ENCODE data around the gene NAGK.
"Not testable (repeated sequence)": the region's sequence is repeated elsewhere in the genome, so short reads cannot be mapped to it uniquely, and the experiment has no call there.

The NAGK gene

DNA sequence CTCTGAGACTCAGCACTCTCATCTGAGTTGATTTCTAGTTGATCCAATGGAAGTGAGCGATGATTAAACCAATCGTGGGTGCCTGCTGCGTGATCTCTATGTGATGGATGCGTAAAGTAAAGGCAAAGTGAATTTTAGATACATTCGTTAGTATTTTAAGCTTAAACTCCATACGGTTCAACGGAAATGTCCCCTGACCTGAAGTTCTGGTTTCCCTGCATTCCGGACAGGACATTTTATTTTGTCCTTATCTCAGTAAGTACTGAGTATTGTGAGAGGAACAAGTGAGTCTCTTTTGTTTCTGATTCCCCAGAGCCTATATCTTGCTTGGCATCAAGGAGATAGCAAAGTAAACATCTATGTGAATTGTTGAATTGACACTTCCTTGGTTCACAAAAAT, 32.2 kb upstream of the NAGK start:
- not testable (repeated sequence) for H2BK5ac ChIP-seq (ENCODE audit: low read length); H3K14ac ChIP-seq (ENCODE audit: low read length); H3K23ac ChIP-seq (ENCODE audit: low read depth, low read length, poor library complexity); H2AK5ac ChIP-seq (ENCODE audit: low read depth, low read length); H2BK120ac ChIP-seq (ENCODE audit: low read depth, low read length); H3K4me3 ChIP-seq (ENCODE audit: low read length in 2 of 2); H2BK12ac ChIP-seq (ENCODE audit: low read length); H2AFZ ChIP-seq (ENCODE audit: low read length); DNase-seq (ENCODE audit: low spot score); H2BK15ac ChIP-seq (ENCODE audit: low read length); H3K4me2 ChIP-seq (ENCODE audit: insufficient read depth, low read length, poor library complexity, severe bottlenecking); H4K91ac ChIP-seq (ENCODE audit: low read depth, low read length, poor library complexity); H3K27me3 ChIP-seq (ENCODE audit: control insufficient read depth in 3 of 3, insufficient read depth in 3 of 3, low read depth in 1 of 3, low read length in 3 of 3); H3K79me1 ChIP-seq (ENCODE audit: low read depth, low read length); H3K9ac ChIP-seq (ENCODE audit: low read depth, low read length, poor library complexity); H3K27ac ChIP-seq (replicated peaks; ENCODE audit: low read length); H3K36me3 ChIP-seq (replicated peaks in 1 of 2; ENCODE audit: control insufficient read depth in 2 of 2, insufficient read depth in 2 of 2, low read length in 2 of 2); H4K8ac ChIP-seq (ENCODE audit: low read depth, low read length); H3K4me1 ChIP-seq (ENCODE audit: control insufficient read depth in 2 of 2, insufficient read depth in 1 of 2, low read depth in 1 of 2, low read length in 2 of 2); H3K18ac ChIP-seq (ENCODE audit: low read length); H3K4ac ChIP-seq (ENCODE audit: low read length); H3K9me3 ChIP-seq (replicated peaks in 1 of 2; ENCODE audit: control insufficient read depth in 2 of 2, insufficient read depth in 1 of 2, low read depth in 1 of 2, low read length in 2 of 2)
- no CpG with 5 or more reads among the region's 8 CpGs for WGBS, 2 donors (ENCODE audit: extremely low coverage in 2 of 2, insufficient read length in 2 of 2, insufficient replicate concordance in 1 of 2)

DNA sequence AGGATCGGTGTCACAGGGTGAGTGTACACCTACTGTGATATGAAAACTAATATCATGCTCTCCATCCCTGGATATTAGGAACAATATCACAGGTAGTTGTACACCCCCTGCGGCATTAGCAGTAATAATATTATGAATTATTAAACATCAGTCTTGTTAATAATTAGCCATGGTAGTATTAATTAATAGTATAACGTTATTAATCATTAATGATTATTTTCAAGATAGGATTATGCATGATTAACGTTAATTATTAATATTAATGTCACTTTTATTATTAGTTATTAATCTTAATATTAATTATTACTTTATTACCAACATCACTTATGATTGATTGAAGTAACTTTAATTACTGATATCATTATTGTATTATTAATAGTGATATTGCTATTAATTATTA, 26.2 kb upstream of the NAGK start:
- Histone ChIP-seq H3K4me2 (ENCODE audit: insufficient read depth, low read length, poor library complexity, severe bottlenecking) (no peak overlapping the region), H3K36me3 (replicated peaks in 1 of 2; ENCODE audit: control insufficient read depth in 2 of 2, insufficient read depth in 2 of 2, low read length in 2 of 2) (no peaks in the 10 kb centered on the region)
- DNase-seq (ENCODE audit: low spot score) = no peak

GRCh38 chr2:71043531-71044407, 24.7 kb upstream of the NAGK start:
- Histone ChIP-seq H2BK15ac (ENCODE audit: low read length) (no peak overlapping the region), H3K18ac (ENCODE audit: low read length) (no peak overlapping the region), H4K91ac (ENCODE audit: low read depth, low read length, poor library complexity) (no peak overlapping the region), H2AK5ac (ENCODE audit: low read depth, low read length) (no peak overlapping the region), H3K36me3 (replicated peaks in 1 of 2; ENCODE audit: control insufficient read depth in 2 of 2, insufficient read depth in 2 of 2, low read length in 2 of 2) (no peaks in the 10 kb centered on the region), H2BK120ac (ENCODE audit: low read depth, low read length) (no peak overlapping the region), H2BK5ac (ENCODE audit: low read length) (no peak overlapping the region), H2BK12ac (ENCODE audit: low read length) (no peak overlapping the region), H4K8ac (ENCODE audit: low read depth, low read length) (no peak overlapping the region), H3K27ac (replicated peaks; ENCODE audit: low read length) (no peak overlapping the region), H3K9me3 (replicated peaks in 1 of 2; ENCODE audit: control insufficient read depth in 2 of 2, insufficient read depth in 1 of 2, low read depth in 1 of 2, low read length in 2 of 2) (no peaks in the 10 kb centered on the region), H2AFZ (ENCODE audit: low read length) (no peak overlapping the region), H3K4me3 (ENCODE audit: low read length in 2 of 2) (no peak overlapping the region), H3K9ac (ENCODE audit: low read depth, low read length, poor library complexity) (no peak overlapping the region), H3K27me3 (ENCODE audit: control insufficient read depth in 3 of 3, insufficient read depth in 3 of 3, low read depth in 1 of 3, low read length in 3 of 3) (peaks cover 0 to 3% (median 0%) of the 10 kb centered on the region in 3 experiments), H3K79me1 (ENCODE audit: low read depth, low read length) (no peaks in the 10 kb centered on the region), H3K14ac (ENCODE audit: low read length) (no peak overlapping the region), H3K4ac (ENCODE audit: low read length) (no peak overlapping the region), H3K4me2 (ENCODE audit: insufficient read depth, low read length, poor library complexity, severe bottlenecking) (no peak overlapping the region), H3K4me1 (ENCODE audit: control insufficient read depth in 2 of 2, insufficient read depth in 1 of 2, low read depth in 1 of 2, low read length in 2 of 2) (peaks cover 0 to 6% of the 10 kb centered on the region in 2 donors), H3K23ac (ENCODE audit: low read depth, low read length, poor library complexity) (no peak overlapping the region)
- DNase-seq (ENCODE audit: low spot score) = no peak
- no CpG with 5 or more reads among the region's 36 CpGs for WGBS, 2 donors (ENCODE audit: extremely low coverage in 2 of 2, insufficient read length in 2 of 2, insufficient replicate concordance in 1 of 2)

More for the DNA sequence above, 26.2 kb upstream of the NAGK start:
- no peak overlapping the region for H3K4me3 ChIP-seq (ENCODE audit: low read length in 2 of 2)
- no peak overlapping the region for H4K8ac ChIP-seq (ENCODE audit: low read depth, low read length)
- no peak overlapping the region for H2BK15ac ChIP-seq (ENCODE audit: low read length)
- H2BK12ac ChIP-seq (ENCODE audit: low read length) = no peak overlapping the region
- no peak overlapping the region for H2AFZ ChIP-seq (ENCODE audit: low read length)
- H3K14ac ChIP-seq (ENCODE audit: low read length) = no peak overlapping the region
- H2AK5ac ChIP-seq (ENCODE audit: low read depth, low read length) = no peak overlapping the region
- no peaks in the 10 kb centered on the region for H3K9me3 ChIP-seq (replicated peaks in 1 of 2; ENCODE audit: control insufficient read depth in 2 of 2, insufficient read depth in 1 of 2, low read depth in 1 of 2, low read length in 2 of 2)
- H3K4ac ChIP-seq (ENCODE audit: low read length) = no peak overlapping the region
- H3K79me1 ChIP-seq (ENCODE audit: low read depth, low read length) = no peaks in the 10 kb centered on the region
- no peak overlapping the region for H3K9ac ChIP-seq (ENCODE audit: low read depth, low read length, poor library complexity)
- H3K18ac ChIP-seq (ENCODE audit: low read length) = no peak overlapping the region
- H2BK120ac ChIP-seq (ENCODE audit: low read depth, low read length) = no peak overlapping the region
- no peak overlapping the region for H3K27ac ChIP-seq (replicated peaks; ENCODE audit: low read length)
- H3K4me1 ChIP-seq (ENCODE audit: control insufficient read depth in 2 of 2, insufficient read depth in 1 of 2, low read depth in 1 of 2, low read length in 2 of 2) = peaks cover 0 to 3% of the 10 kb centered on the region in 2 donors
- H3K23ac ChIP-seq (ENCODE audit: low read depth, low read length, poor library complexity) = no peak overlapping the region
- H3K27me3 ChIP-seq (ENCODE audit: control insufficient read depth in 3 of 3, insufficient read depth in 3 of 3, low read depth in 1 of 3, low read length in 3 of 3) = peaks cover 0 to 3% (median 0%) of the 10 kb centered on the region in 3 experiments
- no peak overlapping the region for H2BK5ac ChIP-seq (ENCODE audit: low read length)
- WGBS, 2 donors (ENCODE audit: extremely low coverage in 2 of 2, insufficient read length in 2 of 2, insufficient replicate concordance in 1 of 2) = no CpG with 5 or more reads among the region's 4 CpGs
- no peak overlapping the region for H4K91ac ChIP-seq (ENCODE audit: low read depth, low read length, poor library complexity)

DNA sequence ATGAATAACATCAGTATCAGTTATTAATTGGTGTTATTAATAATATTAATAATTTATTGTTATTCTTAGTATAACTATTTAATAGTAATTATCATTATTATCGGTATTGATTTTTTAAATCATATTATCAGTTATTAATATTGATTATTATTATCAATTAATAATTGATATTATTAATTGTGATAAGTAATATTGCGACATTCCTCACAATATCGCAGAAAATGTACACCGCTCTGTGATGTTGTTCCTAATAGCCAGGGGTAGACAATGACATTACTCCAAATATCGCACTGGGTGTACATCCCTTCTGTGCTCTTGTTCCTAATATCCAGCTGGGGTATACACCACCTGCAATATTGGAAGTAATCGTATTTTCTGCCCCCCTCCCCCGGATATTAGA, 23.3 kb upstream of the NAGK start:
- Histone ChIP-seq H3K4me3 (ENCODE audit: low read length in 2 of 2) (no peak overlapping the region), H3K27ac (replicated peaks; ENCODE audit: low read length) (no peak overlapping the region), H3K36me3 (replicated peaks in 1 of 2; ENCODE audit: control insufficient read depth in 2 of 2, insufficient read depth in 2 of 2, low read length in 2 of 2) (no peaks in the 10 kb centered on the region), H3K14ac (ENCODE audit: low read length) (no peak overlapping the region), H3K9ac (ENCODE audit: low read depth, low read length, poor library complexity) (no peak overlapping the region), H2BK120ac (ENCODE audit: low read depth, low read length) (no peak overlapping the region), H2AFZ (ENCODE audit: low read length) (no peak overlapping the region), H3K79me1 (ENCODE audit: low read depth, low read length) (no peaks in the 10 kb centered on the region), H3K4ac (ENCODE audit: low read length) (no peak overlapping the region), H2AK5ac (ENCODE audit: low read depth, low read length) (no peak overlapping the region), H2BK5ac (ENCODE audit: low read length) (no peak overlapping the region), H2BK12ac (ENCODE audit: low read length) (no peak overlapping the region), H4K91ac (ENCODE audit: low read depth, low read length, poor library complexity) (no peak overlapping the region), H3K9me3 (replicated peaks in 1 of 2; ENCODE audit: control insufficient read depth in 2 of 2, insufficient read depth in 1 of 2, low read depth in 1 of 2, low read length in 2 of 2) (no peaks in the 10 kb centered on the region), H3K23ac (ENCODE audit: low read depth, low read length, poor library complexity) (no peak overlapping the region), H2BK15ac (ENCODE audit: low read length) (no peak overlapping the region), H3K4me1 (ENCODE audit: control insufficient read depth in 2 of 2, insufficient read depth in 1 of 2, low read depth in 1 of 2, low read length in 2 of 2) (peaks cover 0 to 6% of the 10 kb centered on the region in 2 donors), H3K27me3 (ENCODE audit: control insufficient read depth in 3 of 3, insufficient read depth in 3 of 3, low read depth in 1 of 3, low read length in 3 of 3) (peaks cover 0 to 11% (median 0%) of the 10 kb centered on the region in 3 experiments), H3K4me2 (ENCODE audit: insufficient read depth, low read length, poor library complexity, severe bottlenecking) (no peak overlapping the region), H3K18ac (ENCODE audit: low read length) (no peak overlapping the region), H4K8ac (ENCODE audit: low read depth, low read length) (no peak overlapping the region)
- no peak for DNase-seq (ENCODE audit: low spot score)
- no CpG with 5 or more reads among the region's 7 CpGs for WGBS, 2 donors (ENCODE audit: extremely low coverage in 2 of 2, insufficient read length in 2 of 2, insufficient replicate concordance in 1 of 2)
